GM13976 (cell line): ENCODE data around the gene MYO3A.

Experiments used
- DNase-seq: peaks from one replicate; pipeline ENCODE4 v3.0.0; 2012; ENCODE audit warnings: low spot score
- in situ Hi-C: fragments of 300-500 bp; cut with MboI; formaldehyde crosslinking; loops from one replicate; pipeline ENCODE4 v1.12.0; 2022; ENCODE audit warnings: low sequenced_read_pairs, mixed read lengths, inconsistent platforms; ENCODE audit not compliant: unreplicated experiment
- TF ChIP-seq, protein P1 (sequence below): IDR thresholded peaks from 2 replicates; pipeline ENCODE4 v1.5.1; 2012; ENCODE audit warnings: borderline replicate concordance, mild to moderate bottlenecking; ENCODE audit not compliant: insufficient read depth; ENCODE audit errors: extremely low read depth, missing control alignments, control extremely low read depth

The MYO3A gene

DNA sequence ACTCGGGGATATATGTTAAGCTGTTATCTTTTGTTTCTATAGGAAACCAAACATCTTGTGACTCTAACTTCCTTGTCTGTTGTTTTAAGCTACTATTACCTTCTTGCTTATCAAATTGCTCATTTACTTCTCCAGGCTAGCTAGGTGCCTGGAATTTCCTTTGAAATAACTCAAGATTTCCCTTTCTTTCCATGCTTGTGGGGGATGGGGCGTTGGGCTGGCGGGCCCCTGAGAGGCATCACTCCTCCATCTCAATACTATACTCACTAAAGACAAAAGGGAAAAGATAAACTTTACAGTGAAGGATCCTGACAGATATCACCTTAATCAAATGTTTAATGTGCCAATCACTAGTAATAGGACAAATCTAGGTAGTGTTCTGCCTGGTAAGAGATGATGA lies 34.7 kb upstream of the MYO3A start:
- DNase-seq = no peak
- TF ChIP-seq, protein P1, sequence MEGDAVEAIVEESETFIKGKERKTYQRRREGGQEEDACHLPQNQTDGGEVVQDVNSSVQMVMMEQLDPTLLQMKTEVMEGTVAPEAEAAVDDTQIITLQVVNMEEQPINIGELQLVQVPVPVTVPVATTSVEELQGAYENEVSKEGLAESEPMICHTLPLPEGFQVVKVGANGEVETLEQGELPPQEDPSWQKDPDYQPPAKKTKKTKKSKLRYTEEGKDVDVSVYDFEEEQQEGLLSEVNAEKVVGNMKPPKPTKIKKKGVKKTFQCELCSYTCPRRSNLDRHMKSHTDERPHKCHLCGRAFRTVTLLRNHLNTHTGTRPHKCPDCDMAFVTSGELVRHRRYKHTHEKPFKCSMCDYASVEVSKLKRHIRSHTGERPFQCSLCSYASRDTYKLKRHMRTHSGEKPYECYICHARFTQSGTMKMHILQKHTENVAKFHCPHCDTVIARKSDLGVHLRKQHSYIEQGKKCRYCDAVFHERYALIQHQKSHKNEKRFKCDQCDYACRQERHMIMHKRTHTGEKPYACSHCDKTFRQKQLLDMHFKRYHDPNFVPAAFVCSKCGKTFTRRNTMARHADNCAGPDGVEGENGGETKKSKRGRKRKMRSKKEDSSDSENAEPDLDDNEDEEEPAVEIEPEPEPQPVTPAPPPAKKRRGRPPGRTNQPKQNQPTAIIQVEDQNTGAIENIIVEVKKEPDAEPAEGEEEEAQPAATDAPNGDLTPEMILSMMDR = no peak
- in situ Hi-C loops = no loop called here

DNA sequence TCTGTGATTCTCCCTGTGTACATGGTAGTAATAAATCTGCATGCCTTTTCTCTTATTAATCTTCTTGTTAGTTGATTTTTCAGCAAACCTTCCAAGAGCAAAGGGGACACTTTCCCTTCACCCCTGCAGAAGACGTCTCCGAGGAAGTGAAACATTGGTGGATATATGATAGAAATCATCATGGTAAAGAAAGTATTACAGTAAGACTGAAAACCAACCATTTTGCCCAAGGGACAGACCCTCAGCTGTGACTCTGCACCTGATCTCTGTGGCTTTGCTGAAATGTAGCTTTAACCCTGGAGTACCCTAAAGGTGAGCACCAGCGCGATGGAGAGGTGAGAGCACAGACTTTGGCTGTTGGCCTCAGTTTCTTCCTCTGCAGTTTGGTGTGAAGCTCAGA lies 32.8 kb upstream of the MYO3A start:
- TF ChIP-seq, protein P1 = no peak
- no peak for DNase-seq
- in situ Hi-C loops = no loop called here

DNA sequence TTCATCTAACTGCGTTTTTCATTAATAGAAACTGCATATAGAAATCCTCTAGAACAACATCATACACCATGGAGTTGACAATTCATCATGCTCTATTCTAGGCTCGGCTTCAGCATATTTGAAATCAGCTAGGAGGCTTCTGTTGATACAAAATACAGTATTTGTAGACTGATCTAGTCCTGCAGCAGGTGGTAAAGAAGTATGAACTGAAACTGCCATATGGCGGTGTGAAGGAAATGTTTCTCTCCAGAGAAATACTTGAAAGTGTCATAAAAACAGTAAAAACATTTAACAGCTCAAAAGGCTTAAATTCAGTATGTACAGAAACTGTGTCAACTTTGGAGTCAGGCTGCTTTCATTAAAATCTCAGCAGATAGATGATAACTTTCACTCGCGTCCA lies 32.0 kb upstream of the MYO3A start:
- no peak for DNase-seq
- in situ Hi-C loops = no loop called here
- TF ChIP-seq, protein P1 = no peak

DNA sequence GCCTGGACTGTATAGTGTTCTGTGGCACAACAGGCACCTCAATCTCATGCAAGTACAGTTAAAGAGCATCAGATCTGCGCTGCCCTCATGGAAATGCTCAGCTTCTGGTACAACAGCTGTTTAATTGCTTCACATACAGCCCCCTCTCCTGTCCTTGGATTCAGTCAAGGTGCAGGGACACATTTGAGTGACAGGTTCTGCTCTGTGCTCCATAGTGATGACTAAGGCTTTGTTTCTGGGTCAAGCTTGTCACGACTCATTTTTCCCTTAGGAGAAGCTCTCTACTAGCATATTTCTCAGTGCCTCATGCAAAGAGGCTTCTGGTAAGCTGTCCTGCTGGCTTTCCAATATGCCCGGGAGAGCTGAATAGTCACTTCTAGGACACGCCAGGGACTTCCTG lies 26.8 kb upstream of the MYO3A start:
- in situ Hi-C loops = no loop called here

DNA sequence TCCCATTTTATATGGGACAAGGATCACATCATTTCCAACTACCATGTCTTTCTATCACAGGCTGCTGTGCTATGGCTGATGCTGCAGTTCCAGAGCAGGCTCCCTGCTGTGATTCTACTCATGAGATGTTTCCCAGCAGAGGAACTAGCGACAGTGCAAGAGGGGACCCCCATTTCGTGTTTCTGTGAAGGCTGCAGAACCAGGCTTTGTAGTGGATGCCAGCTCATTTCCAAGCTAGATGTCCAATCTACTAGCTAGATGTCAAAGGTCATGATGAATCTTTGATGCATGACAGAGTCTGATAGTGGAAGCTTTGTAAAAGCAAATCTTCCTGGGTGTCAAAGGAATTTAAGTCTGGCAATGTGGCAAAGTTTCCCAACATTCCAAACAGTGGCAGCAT lies 21.2 kb upstream of the MYO3A start:
- no peak for DNase-seq
- in situ Hi-C loops = no loop called here
- TF ChIP-seq, protein P1 = no peak

More for the DNA sequence above, 26.8 kb upstream of the MYO3A start:
- TF ChIP-seq, protein P1 = no peak
- no peak for DNase-seq

DNA sequence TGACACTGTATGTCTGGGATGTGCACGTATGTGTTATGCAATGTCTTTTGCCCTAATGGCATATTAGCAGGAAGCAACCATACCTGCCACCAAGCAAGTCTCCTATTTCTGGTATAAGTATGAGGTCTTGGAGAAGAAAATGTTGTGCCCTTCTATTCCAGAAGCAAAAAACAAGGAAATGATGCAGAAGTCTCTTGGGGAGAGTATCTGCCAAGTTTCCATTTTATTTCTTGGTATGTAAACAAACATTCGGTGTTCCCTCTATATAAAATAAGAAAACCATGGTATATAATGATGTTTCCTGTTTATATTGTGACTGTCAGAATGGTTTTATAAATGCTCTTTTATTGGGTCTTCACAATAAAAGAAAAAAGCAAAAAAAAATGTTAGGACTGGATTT lies 19.3 kb upstream of the MYO3A start:
- DNase-seq = no peak
- in situ Hi-C loops = no loop called here

More for the DNA sequence above, 19.3 kb upstream of the MYO3A start:
- TF ChIP-seq, protein P1 = no peak
